OCI-LY1 (cell line): ENCODE data around the gene SPATA17.
A peak's percentile ranks its signal among the peaks of the same experiment; 100 is the strongest.

ENCODE experiments used
- H2AFZ ChIP-seq: fragments of 200-600 bp; sonication (generic), shearing (Covaris generic); 2 replicates; pipeline ENCODE4 v1.6.0; 2014; ENCODE audit warnings: antibody characterized with exemption, mild to moderate bottlenecking, low read length
- H3F3A ChIP-seq: fragments of 200-600 bp; sonication (generic), shearing (Covaris generic); 2 replicates; pipeline ENCODE4 v1.6.0; 2014; ENCODE audit warnings: mild to moderate bottlenecking, antibody characterized with exemption, low read length, moderate library complexity; ENCODE audit not compliant: insufficient read depth
- H3K27ac ChIP-seq: fragments of 200-600 bp; sonication (generic); 2 replicates; pipeline ENCODE4 v1.5.1; 2014; ENCODE audit warnings: low read length, mixed run types, mild to moderate bottlenecking, low read depth; ENCODE audit not compliant: poor library complexity, severe bottlenecking
- H3K27me3 ChIP-seq: fragments of 200-600 bp; sonication (generic); 2 replicates; pipeline ENCODE4 v1.6.0; 2014; ENCODE audit warnings: antibody characterized with exemption, mild to moderate bottlenecking, low read length, moderate library complexity; ENCODE audit not compliant: insufficient read depth
- H3K36me3 ChIP-seq: fragments of 200-600 bp; sonication (generic); 2 replicates; pipeline ENCODE4 v1.6.1; 2014; ENCODE audit warnings: mild to moderate bottlenecking, antibody characterized with exemption, low read length, moderate library complexity, mixed read lengths; ENCODE audit not compliant: insufficient read depth
- H3K4me1 ChIP-seq: fragments of 200-600 bp; sonication (generic); 2 replicates; pipeline ENCODE4 v1.5.1; 2014; ENCODE audit warnings: mild to moderate bottlenecking, low read length, moderate library complexity; ENCODE audit not compliant: insufficient read depth, severe bottlenecking
- H3K4me2 ChIP-seq: fragments of 200-600 bp; sonication (generic), shearing (Covaris generic); 2 replicates; pipeline ENCODE4 v1.6.1; 2014; ENCODE audit warnings: low read length
- H3K4me3 ChIP-seq: fragments of 200-600 bp; sonication (generic); 2 replicates; pipeline ENCODE4 v1.5.1; 2014; ENCODE audit warnings: low read length, low read depth, mild to moderate bottlenecking, mixed read lengths; ENCODE audit not compliant: poor library complexity, severe bottlenecking
- H3K79me2 ChIP-seq: fragments of 200-600 bp; shearing (Covaris generic); 2 replicates; pipeline ENCODE4 v1.6.1; 2016; ENCODE audit warnings: mixed run types, low read length, mixed read lengths; ENCODE audit not compliant: insufficient read depth
- H3K9ac ChIP-seq: fragments of 200-600 bp; sonication (generic), shearing (Covaris generic); 2 replicates; pipeline ENCODE4 v1.6.1; 2014; ENCODE audit warnings: mild to moderate bottlenecking, low read length, mixed read lengths
- H3K9me2 ChIP-seq: fragments of 200-600 bp; sonication (generic), shearing (Covaris generic); 2 replicates; pipeline ENCODE4 v1.6.1; 2014; ENCODE audit warnings: low read depth, mild to moderate bottlenecking, low read length, mixed read lengths
- H3K9me3 ChIP-seq: fragments of 200-600 bp; shearing (Covaris generic); 2 replicates; pipeline ENCODE4 v1.6.1; 2014; ENCODE audit warnings: low read length, mixed read lengths
- H4K20me1 ChIP-seq: fragments of 200-600 bp; sonication (generic), shearing (Covaris generic); 2 replicates; pipeline ENCODE4 v1.6.0; 2016; ENCODE audit warnings: mild to moderate bottlenecking, low read length; ENCODE audit not compliant: insufficient read depth
- CTCF ChIP-seq: fragments of 200-600 bp; sonication (generic), shearing (Covaris generic); IDR thresholded peaks from 2 replicates; pipeline ENCODE4 v1.5.1; 2017; ENCODE audit warnings: mild to moderate bottlenecking, antibody characterized with exemption, low read length, moderate library complexity, mixed read lengths
- EZH2 ChIP-seq: fragments of 200-600 bp; sonication (generic), shearing (Covaris generic); IDR thresholded peaks from 2 replicates; pipeline ENCODE4 v1.8.0; 2017; ENCODE audit warnings: borderline replicate concordance, mixed run types, mild to moderate bottlenecking, antibody characterized with exemption, low read length, moderate library complexity, mixed read lengths

The SPATA17 gene

GRCh38 chr1:217586586-217586985 is 44.6 kb upstream of the SPATA17 start:
- Histone ChIP-seq H3K9me3 (no peaks in the 10 kb centered on the region), H4K20me1 (no peaks in the 10 kb centered on the region), H3K9me2 (no peaks in the 10 kb centered on the region), H3K27ac (no peak overlapping the region), H3K4me3 (no peak overlapping the region), H3K27me3 (no peaks in the 10 kb centered on the region), H3K9ac (no peak overlapping the region), H2AFZ (no peak overlapping the region), H3F3A (no peaks in the 10 kb centered on the region), H3K79me2 (no peaks in the 10 kb centered on the region), H3K36me3 (no peaks in the 10 kb centered on the region), H3K4me1 (no peaks in the 10 kb centered on the region), H3K4me2 (no peak overlapping the region)
- TF ChIP-seq EZH2: no peak
- no peak for TF ChIP-seq CTCF

- H3K9me2 ChIP-seq: no peaks in the 10 kb centered on the region
- peak; percentile 23 for TF ChIP-seq CTCF
- TF ChIP-seq EZH2: no peak
- no peaks in the 10 kb centered on the region for H3K36me3 ChIP-seq
- no peaks in the 10 kb centered on the region for H3K79me2 ChIP-seq
- H3K9me3 ChIP-seq: no peaks in the 10 kb centered on the region
- no peak overlapping the region for H3K4me2 ChIP-seq
- no peaks in the 10 kb centered on the region for H3K4me1 ChIP-seq
- no peaks in the 10 kb centered on the region for H4K20me1 ChIP-seq
- no peaks in the 10 kb centered on the region for H3F3A ChIP-seq
- H3K9ac ChIP-seq: no peak overlapping the region
- no peak overlapping the region for H3K4me3 ChIP-seq
- no peak overlapping the region for H3K27ac ChIP-seq
- no peaks in the 10 kb centered on the region for H3K27me3 ChIP-seq
- no peak overlapping the region for H2AFZ ChIP-seq
Measured at GRCh38 chr1:217590598-217590997, 40.5 kb upstream of the SPATA17 start.

GRCh38 chr1:217599154-217599553 is 32.0 kb upstream of the SPATA17 start:
- no peak overlapping the region for H3K4me3 ChIP-seq
- no peak overlapping the region for H2AFZ ChIP-seq
- no peaks in the 10 kb centered on the region for H3K9me2 ChIP-seq
- H3K4me2 ChIP-seq: no peak overlapping the region
- H4K20me1 ChIP-seq: no peaks in the 10 kb centered on the region
- H3K9me3 ChIP-seq: no peaks in the 10 kb centered on the region
- no peak for TF ChIP-seq CTCF
- no peak for TF ChIP-seq EZH2
- no peak overlapping the region for H3K27ac ChIP-seq
- H3K36me3 ChIP-seq: no peaks in the 10 kb centered on the region
- no peaks in the 10 kb centered on the region for H3K79me2 ChIP-seq
- H3F3A ChIP-seq: no peaks in the 10 kb centered on the region
- H3K4me1 ChIP-seq: no peaks in the 10 kb centered on the region
- no peaks in the 10 kb centered on the region for H3K27me3 ChIP-seq
- no peak overlapping the region for H3K9ac ChIP-seq
